RPMI8226 (cell line): ENCODE data around the gene ZNF92.

ENCODE experiments used
- DNase-seq: peaks from one replicate; pipeline ENCODE4 v3.0.0-alpha.2; 2015

ZNF92 gene

DNA sequence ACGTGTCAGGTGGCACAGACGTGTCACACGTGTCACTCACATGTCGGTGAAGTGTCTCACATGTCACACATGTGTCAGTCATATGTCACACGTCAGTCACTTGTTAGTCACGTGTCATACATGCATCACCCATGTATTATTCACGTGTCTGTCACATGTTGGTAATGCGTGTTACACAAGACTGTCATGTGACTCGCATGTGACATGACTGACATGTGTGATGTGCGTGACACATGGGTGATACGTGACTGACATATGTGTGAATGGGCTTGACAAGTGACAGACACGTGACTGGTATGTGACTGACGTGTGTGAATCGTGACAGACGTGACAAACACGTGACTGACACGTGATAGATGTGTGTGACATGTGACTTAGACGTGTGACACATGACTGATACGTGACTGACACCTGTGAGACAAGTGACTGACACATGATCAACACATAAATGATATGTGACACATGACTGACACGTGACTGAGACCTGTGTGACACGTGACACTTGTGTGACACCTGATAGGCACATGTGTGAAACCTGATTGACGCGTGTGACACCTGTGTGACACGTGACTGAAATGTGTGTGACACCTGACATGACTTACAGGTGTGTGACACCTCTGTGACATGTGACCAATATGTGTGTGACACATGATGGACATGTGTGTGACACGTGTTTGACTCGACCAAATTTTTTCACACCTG, 56.1 kb downstream of the ZNF92 start:
- no peak for DNase-seq

DNA sequence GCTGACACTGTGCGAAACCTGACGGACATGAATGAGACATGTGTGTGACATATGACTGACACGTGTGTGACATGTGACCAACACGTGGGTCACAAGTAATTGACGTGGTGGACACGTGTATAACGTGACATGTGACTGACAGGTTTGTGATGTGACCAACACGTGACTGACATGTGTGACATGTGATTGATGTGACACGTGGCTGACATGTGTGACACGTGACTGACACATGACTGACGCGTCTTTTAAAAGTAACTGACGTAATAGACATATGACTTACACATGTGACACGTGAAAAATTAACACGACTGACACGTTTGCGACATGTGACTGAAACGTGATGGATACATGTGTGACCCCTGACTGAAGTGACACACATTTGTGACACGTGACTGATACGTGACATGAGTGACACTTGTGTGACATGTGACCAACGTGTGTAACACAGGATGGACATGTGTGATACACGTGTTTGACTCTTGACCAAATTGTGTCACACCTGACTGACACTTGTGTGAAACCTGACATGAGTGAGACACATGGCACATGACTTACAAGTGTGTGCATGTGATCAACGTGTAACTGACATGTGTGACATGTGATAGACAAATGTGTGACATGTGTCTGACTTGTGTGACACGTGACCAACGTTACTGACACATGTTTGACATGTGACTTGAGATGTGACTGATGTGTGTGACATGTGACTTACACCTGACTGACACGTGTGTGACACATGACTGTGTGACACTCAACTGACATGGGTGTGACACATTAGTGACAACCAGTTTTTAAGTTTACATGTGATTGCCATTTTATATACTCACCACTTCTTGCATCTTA, 56.9 kb downstream of the ZNF92 start:
- no peak for DNase-seq

DNA sequence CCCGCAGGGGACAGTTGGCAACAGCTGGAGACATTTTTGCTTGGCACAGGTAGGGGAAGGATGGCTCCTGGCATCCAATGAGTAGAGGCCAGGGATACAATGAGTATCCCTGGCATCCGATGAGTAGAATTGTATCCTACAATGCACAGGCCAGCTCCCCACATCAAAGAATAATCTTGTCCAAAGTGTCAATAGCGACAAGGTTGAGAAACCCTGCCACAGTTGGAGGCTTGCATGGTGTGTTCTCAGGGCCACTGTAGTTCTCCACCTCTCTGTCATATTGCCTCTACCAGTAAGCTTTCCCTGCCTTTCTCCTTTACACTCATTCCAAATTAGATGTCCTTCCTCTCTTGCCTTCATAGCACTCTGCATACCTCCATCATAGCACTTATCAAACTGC, 60.7 kb downstream of the ZNF92 start:
- no peak for DNase-seq

DNA sequence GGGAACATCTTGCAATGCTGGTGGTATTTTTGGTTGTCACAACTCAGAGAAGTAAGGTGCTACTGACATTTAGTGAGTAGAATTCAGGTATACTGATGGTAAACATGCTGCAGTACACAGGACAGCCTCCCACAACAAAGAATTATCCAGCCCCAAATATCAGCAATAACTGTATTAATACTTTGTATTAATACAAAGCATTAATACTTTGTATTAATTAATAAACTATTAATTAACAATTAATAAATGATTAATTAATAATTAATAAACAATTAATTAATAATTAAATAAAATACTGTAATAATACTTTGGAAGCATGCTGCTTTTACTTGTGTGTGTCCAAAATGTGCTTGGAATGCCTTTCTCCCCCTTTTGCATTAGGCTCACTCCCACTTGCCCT, 62.5 kb downstream of the ZNF92 start:
- no peak for DNase-seq

DNA sequence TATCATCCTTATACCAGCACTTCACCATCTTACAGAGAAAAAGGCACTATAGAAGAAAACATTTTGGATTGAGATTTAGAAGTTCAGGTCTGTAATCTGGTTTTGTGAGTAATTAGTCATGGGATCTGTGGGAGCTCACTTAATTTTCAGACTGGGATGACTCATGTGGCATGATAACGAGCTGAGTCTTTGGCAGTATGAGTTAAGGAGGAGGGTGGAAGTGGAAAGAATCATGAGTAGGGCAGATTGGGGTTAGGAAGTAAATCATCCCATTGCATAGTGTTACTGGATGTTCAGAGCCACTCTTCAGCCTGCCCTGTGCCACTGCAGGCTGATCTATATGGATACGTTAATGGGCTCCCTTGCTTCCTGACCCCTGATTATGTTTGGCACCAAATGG, 64.9 kb downstream of the ZNF92 start:
- DNase-seq, result no peak

DNA sequence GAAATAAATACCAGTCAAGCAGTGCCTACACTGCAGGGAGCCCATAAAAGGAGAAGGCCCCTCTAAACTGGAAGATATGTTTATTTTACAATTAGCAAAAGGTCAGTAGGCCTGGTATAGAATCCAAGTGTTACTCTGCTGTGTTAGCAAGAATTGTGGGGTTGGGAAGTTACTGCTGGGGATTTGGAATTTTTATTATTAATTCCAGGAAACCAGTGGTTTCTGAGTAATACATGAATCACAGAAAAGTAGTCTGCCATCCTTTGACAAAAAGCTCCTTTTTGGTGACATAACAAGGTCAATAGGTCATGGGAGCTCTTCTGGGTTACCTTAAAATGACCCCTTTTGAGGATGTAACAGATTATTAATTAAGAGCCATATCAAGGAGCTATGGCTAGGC, 67.4 kb downstream of the ZNF92 start:
- DNase-seq, result no peak

DNA sequence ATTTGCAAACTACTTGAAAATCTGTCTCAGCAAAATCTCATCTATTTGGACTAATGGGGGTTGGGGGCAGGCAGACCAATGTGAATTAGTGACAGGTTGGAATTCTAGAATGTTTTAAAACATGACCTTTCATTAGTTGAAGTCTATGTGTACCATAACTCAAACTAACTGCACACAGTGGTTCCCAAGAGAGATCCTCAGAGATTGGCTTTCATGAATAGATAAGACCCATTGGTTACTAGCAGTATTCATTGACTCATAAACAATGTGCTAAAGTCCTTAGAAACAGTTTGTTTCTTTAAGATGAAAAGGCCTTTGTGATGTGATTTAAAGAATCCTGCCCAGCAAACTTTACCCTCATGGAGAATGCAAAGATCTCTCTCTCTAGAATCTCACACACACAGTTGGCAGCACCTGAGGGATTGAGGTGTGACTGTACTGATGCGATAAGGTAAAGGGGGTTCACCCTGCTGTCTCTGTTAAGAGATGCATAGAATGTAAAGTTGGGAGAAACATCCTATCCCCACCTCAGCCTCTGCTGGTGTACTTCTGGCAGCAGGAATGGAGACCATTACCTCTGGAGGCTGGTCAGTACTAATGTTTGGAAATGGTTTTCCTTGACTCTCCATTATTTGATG, 70.7 kb downstream of the ZNF92 start:
- DNase-seq, result no peak

DNA sequence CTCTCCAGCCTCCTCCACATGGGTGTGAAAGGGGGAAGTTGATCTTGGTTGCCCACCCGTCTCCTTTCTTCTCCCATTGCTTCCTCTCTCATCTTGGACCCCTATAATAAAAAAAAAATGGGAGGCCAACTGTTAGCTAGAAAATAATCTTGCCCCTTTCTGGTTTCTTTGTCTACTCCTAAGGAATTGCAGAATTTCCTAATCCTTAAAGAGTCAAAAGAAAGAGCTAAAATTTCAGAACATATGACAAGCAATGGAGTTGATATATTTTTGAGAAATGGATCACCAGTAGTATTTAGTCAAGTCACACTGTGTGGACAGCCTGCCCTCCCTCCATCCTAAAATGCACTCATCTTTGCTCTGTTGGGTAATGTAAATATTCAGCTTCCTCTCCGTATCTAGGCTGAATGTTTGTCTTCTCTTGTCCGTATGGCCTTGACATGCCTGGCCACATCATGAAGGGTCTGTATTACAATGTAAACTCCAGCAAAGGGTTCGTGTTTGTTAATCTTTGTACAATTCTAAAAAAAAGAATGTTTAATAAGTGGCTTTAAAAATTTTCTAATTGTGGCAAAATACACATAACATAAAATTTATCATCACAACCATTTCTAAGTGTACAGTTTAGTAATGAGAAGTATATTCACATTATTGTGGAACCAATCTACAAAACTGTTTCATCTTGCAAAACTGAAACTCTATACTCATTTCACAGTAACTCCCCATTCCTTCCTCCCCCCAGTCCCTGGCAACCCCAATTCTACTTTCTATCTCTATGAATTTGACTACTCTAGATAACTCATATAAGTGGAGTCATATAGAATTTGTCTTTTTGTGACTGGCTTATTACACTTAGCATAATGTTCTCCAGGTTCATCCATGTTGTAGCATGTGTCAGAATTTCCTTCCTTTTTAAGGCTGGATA, 71.5 kb downstream of the ZNF92 start:
- DNase-seq, result no peak

DNA sequence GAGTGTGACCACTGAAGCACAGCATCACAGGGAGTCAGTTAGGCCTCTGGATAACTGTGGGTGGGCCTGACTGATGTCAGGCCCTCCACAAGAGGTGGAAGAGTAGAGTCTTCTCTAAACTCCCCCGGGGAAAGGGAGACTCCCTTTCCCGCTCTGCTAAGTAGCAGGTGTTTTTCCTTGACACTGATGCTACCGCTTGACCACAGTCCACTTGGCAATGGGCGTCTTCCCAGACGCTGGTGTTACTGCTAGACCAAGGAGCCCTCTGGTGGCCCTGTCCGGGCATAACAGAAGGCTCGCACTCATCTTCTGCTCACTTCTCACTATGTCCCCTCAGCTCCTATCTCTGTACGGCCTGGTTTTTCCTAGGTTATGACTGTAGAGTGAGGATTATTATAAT, 73.4 kb downstream of the ZNF92 start:
- DNase-seq, result peak; percentile 34

DNA sequence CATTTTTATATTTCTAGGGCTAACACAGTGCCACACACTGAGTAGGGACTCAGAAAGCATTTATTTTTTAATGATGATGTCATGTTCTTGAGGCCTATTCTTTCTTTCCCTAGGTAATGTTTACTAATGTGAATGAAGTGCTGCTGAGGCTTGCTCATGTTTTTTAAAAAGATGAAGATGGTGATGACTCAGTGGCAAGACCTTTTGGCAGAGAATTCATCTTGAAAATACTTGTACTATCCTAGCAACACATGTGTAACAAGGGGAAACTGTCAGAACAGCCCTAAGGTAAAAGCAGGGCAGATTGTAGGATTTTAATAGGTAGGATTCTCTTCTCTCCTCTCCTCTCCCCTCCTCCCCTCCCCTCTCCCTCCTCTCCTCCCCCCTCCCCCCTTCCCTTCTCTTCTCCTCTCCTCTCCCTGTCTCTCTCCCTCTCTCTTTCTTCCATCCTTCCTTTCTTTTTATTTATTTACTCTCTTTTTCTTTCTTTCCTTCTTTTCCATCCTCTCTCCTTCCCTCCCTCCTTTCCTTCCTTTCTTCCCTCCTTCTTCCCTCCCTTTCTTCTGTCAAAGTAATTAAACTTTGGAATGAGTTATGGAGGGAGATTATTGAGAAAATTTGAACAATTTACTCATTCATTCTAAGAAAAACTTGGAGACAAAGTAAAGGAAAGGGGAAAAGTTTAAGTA, 75.3 kb downstream of the ZNF92 start:
- no peak for DNase-seq

DNA sequence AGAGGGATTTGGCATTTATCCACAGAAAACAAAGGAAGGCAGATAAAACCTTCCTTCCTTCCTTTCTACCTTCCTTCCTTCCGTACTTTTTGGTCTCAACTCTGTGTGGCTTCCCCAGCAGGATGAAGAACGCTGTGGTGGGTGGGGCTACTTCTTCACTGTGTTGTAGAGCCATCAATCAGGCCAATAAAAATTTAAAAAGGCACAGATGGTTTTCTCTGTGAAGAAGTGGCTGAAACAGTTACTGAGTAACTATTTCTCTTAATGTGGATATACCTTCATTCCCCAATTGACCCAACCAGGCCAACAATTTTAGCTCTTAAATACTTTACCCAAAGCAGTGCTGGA, 75.8 kb downstream of the ZNF92 start:
- no peak for DNase-seq
